Measurements from ENCODE around the gene FAM9C. TPM values are rescaled to one million over a fixed set of nuclear protein-coding genes. Genes with fewer than 3 reads are reported as not detected.

The FAM9C gene
- total RNA-seq, 1 donor from 2014 or later = not detected

GRCh38 chrX:13000301-13000811 lies 44.1 kb downstream of the FAM9C start:
- peak overlapping the region; percentile 64 for H3K27ac Mint-ChIP-seq (ENCODE audit: unreplicated experiment)
- no peaks in the 10 kb centered on the region for H3K9me3 Mint-ChIP-seq (ENCODE audit: unreplicated experiment)
- no peak for DNase-seq (ENCODE audit: extremely low spot score, unreplicated experiment)
- no peaks in the 10 kb centered on the region for H3K36me3 Mint-ChIP-seq (ENCODE audit: unreplicated experiment)
- no peak for TF ChIP-seq CTCF (IDR thresholded peaks at IDR 0.05)
- no peaks in the 10 kb centered on the region for H3K27me3 Mint-ChIP-seq (ENCODE audit: unreplicated experiment)
- no peak overlapping the region for H3K4me3 Mint-ChIP-seq (ENCODE audit: unreplicated experiment)
- peaks cover 26% of the 10 kb centered on the region for H3K4me1 Mint-ChIP-seq (ENCODE audit: unreplicated experiment)

GRCh38 chrX:12999422-12999821 lies 45.0 kb downstream of the FAM9C start:
- Mint-ChIP-seq H3K36me3 (ENCODE audit: unreplicated experiment) (no peaks in the 10 kb centered on the region), H3K9me3 (ENCODE audit: unreplicated experiment) (no peaks in the 10 kb centered on the region), H3K27ac (ENCODE audit: unreplicated experiment) (no peak overlapping the region), H3K27me3 (ENCODE audit: unreplicated experiment) (no peaks in the 10 kb centered on the region), H3K4me1 (ENCODE audit: unreplicated experiment) (peaks cover 26% of the 10 kb centered on the region), H3K4me3 (ENCODE audit: unreplicated experiment) (no peak overlapping the region)
- no peak for DNase-seq (ENCODE audit: extremely low spot score, unreplicated experiment)
- no peak for TF ChIP-seq CTCF (IDR thresholded peaks at IDR 0.05)

GRCh38 chrX:12997906-12998687 lies 46.3 kb downstream of the FAM9C start:
- Mint-ChIP-seq H3K9me3 (ENCODE audit: unreplicated experiment) (no peaks in the 10 kb centered on the region), H3K27ac (ENCODE audit: unreplicated experiment) (no peak overlapping the region), H3K36me3 (ENCODE audit: unreplicated experiment) (no peaks in the 10 kb centered on the region), H3K27me3 (ENCODE audit: unreplicated experiment) (no peaks in the 10 kb centered on the region), H3K4me3 (ENCODE audit: unreplicated experiment) (no peak overlapping the region), H3K4me1 (ENCODE audit: unreplicated experiment) (peaks cover 31% of the 10 kb centered on the region)
- DNase-seq (ENCODE audit: extremely low spot score, unreplicated experiment) = no peak
- TF ChIP-seq CTCF (IDR thresholded peaks at IDR 0.05) = no peak

GRCh38 chrX:12996934-12997435 lies 47.4 kb downstream of the FAM9C start:
- Mint-ChIP-seq H3K4me3 (ENCODE audit: unreplicated experiment) (no peak overlapping the region), H3K27ac (ENCODE audit: unreplicated experiment) (no peak overlapping the region), H3K4me1 (ENCODE audit: unreplicated experiment) (peaks cover 33% of the 10 kb centered on the region), H3K27me3 (ENCODE audit: unreplicated experiment) (no peaks in the 10 kb centered on the region), H3K9me3 (ENCODE audit: unreplicated experiment) (no peaks in the 10 kb centered on the region), H3K36me3 (ENCODE audit: unreplicated experiment) (no peaks in the 10 kb centered on the region)
- no peak for DNase-seq (ENCODE audit: extremely low spot score, unreplicated experiment)
- TF ChIP-seq CTCF (IDR thresholded peaks at IDR 0.05) = no peak

- H3K9me3 Mint-ChIP-seq (ENCODE audit: unreplicated experiment) = no peaks in the 10 kb centered on the region
- no peak overlapping the region for H3K27ac Mint-ChIP-seq (ENCODE audit: unreplicated experiment)
- H3K27me3 Mint-ChIP-seq (ENCODE audit: unreplicated experiment) = no peaks in the 10 kb centered on the region
- no peak for TF ChIP-seq CTCF (IDR thresholded peaks at IDR 0.05)
- H3K36me3 Mint-ChIP-seq (ENCODE audit: unreplicated experiment) = no peaks in the 10 kb centered on the region
- peaks cover 18% of the 10 kb centered on the region for H3K4me1 Mint-ChIP-seq (ENCODE audit: unreplicated experiment)
- H3K4me3 Mint-ChIP-seq (ENCODE audit: unreplicated experiment) = no peak overlapping the region
- no peak for DNase-seq (ENCODE audit: extremely low spot score, unreplicated experiment)
Observed at GRCh38 chrX:12994321-12994720, 50.1 kb downstream of the FAM9C start.

Measured in osteocyte (in vitro differentiated cells).